Lung (tissue), 12 donors: ENCODE results near the gene DLL1. TPM values are rescaled to one million over a fixed set of nuclear protein-coding genes. Genes with fewer than 3 reads are reported as not detected.

ENCODE experiments used
- ATAC-seq: fragments of 200-7000 bp; cut with Tn5 transposase; one replicate; pipeline ENCODE4 v1.9.1; 2020; ENCODE audit warnings: moderate number of reproducible peaks; ENCODE audit not compliant: insufficient read depth, low FRiP score
- DNase-seq, 3 donors: peaks; one replicate each; pipeline ENCODE4 v3.0.0-alpha.2; 2013 to 2017
- H3K27ac ChIP-seq, 2 donors: one replicate each; pipeline ENCODE4 v1.5.1; 2013; ENCODE audit warnings: mild to moderate bottlenecking in 2 of 2, moderate library complexity in 2 of 2, control low read depth in 1 of 2, inconsistent platforms in 1 of 2, low read depth in 1 of 2, low read length in 1 of 2
- H3K27me3 ChIP-seq, 3 donors: one replicate each; pipeline ENCODE4 v1.5.1; 2013; ENCODE audit warnings: low read length in 2 of 3; ENCODE audit not compliant: control insufficient read depth in 3 of 3, insufficient read depth in 3 of 3
- H3K36me3 ChIP-seq, 4 donors: one replicate each; pipeline ENCODE4 v1.5.1; 2013; ENCODE audit warnings: low read length in 4 of 4, mild to moderate bottlenecking in 1 of 4, moderate library complexity in 1 of 4; ENCODE audit not compliant: control insufficient read depth in 4 of 4, insufficient read depth in 4 of 4
- H3K4me1 ChIP-seq, 5 donors: one replicate each; pipeline ENCODE4 v1.5.1; 2013; ENCODE audit warnings: low read length in 5 of 5, mild to moderate bottlenecking in 2 of 5, moderate library complexity in 1 of 5; ENCODE audit not compliant: control insufficient read depth in 5 of 5, insufficient read depth in 5 of 5
- H3K4me3 ChIP-seq: one replicate; pipeline ENCODE4 v1.5.1; 2013; ENCODE audit warnings: mild to moderate bottlenecking, control low read depth, moderate library complexity
- H3K9ac ChIP-seq, 2 donors: one replicate each; pipeline ENCODE4 v1.5.1; 2013; ENCODE audit warnings: low read length in 2 of 2, control low read depth in 1 of 2; ENCODE audit not compliant: insufficient read depth in 1 of 2
- H3K9me3 ChIP-seq, 4 donors: one replicate each; pipeline ENCODE4 v1.5.1; 2013; ENCODE audit warnings: low read length in 3 of 4, mild to moderate bottlenecking in 1 of 4, moderate library complexity in 1 of 4; ENCODE audit not compliant: control insufficient read depth in 4 of 4, insufficient read depth in 3 of 4
- CTCF ChIP-seq: IDR thresholded peaks from 2 replicates; pipeline ENCODE4 v1.5.1; 2012; ENCODE audit warnings: mild to moderate bottlenecking; ENCODE audit errors: control extremely low read depth, extremely low read depth
- WGBS, 2 donors: extraction: QIAGEN DNeasy Blood & Tissue Kit; methylation state at CpG; one replicate each; pipeline ENCODE4 v1.1.7; 2013; 5-methylcytosine and 5-hydroxymethylcytosine counted together
- polyA plus RNA-seq, 2 donors: library from polyadenylated mRNA; stranded (reverse); fragments of 200-250 nt; gene quantifications; one replicate each; pipeline ENCODE4 v1.2.1, GENCODE V29; 2013
- total RNA-seq, 2 donors: library from RNA; depleted of rRNA in 1 of 2; stranded (reverse); fragments of >200 nt in 1 of 2; gene quantifications; one replicate each; pipeline ENCODE4 v1.2.1, GENCODE V29; 2014 to 2021
- donor health status: control.
- donor health status: control.
- donor health status: Bipolar disorder and iron deficiency.
- donor health status: healthy.
- donor health status: DM: yes; HTN: yes; CAD: no.

Gene DLL1
- total and polyA plus RNA-seq, 4 donors, result 6.2 to 16.9 (median 13.2) TPM

- 62 to 81% methylated on average over 22 of the region's 22 CpGs for WGBS, 2 donors
- H3K27ac ChIP-seq, result no peak overlapping the region
- H3K27me3 ChIP-seq, result peaks cover 0 to 18% (median 0%) of the 10 kb centered on the region in 3 donors
- DNase-seq (no peak), ATAC-seq (no peak)
- H3K4me3 ChIP-seq, result no peak overlapping the region
- H3K36me3 ChIP-seq, result no peaks in the 10 kb centered on the region
- TF ChIP-seq CTCF, result no peak
- no peaks in the 10 kb centered on the region for H3K9me3 ChIP-seq
- no peak overlapping the region for H3K9ac ChIP-seq
- peaks cover 0 to 37% (median 3%) of the 10 kb centered on the region in 5 donors for H3K4me1 ChIP-seq
These were observed 43.6 kb downstream of the DLL1 start for GRCh38 chr6:170247178-170247701.

GRCh38 chr6:170245475-170245992 is 45.3 kb downstream of the DLL1 start:
- Histone ChIP-seq H3K9ac (no peak overlapping the region), H3K4me1 (peaks cover 0 to 37% (median 3%) of the 10 kb centered on the region in 5 donors), H3K4me3 (no peak overlapping the region), H3K36me3 (no peaks in the 10 kb centered on the region), H3K27ac (no peak overlapping the region), H3K9me3 (no peaks in the 10 kb centered on the region), H3K27me3 (peaks cover 0 to 14% (median 3%) of the 10 kb centered on the region in 3 donors)
- ATAC-seq (no peak), DNase-seq (no peak)
- WGBS, 2 donors, result 81 to 92% methylated on average over 23 of the region's 23 CpGs
- TF ChIP-seq CTCF, result no peak

- H3K4me3 ChIP-seq, result no peak overlapping the region
- no peak overlapping the region for H3K9ac ChIP-seq
- ATAC-seq (no peak), DNase-seq (no peak)
- no peaks in the 10 kb centered on the region for H3K9me3 ChIP-seq
- peaks cover 0 to 13% (median 3%) of the 10 kb centered on the region in 3 donors for H3K27me3 ChIP-seq
- no peak for TF ChIP-seq CTCF
- H3K36me3 ChIP-seq, result no peaks in the 10 kb centered on the region
- no peak overlapping the region for H3K27ac ChIP-seq
- H3K4me1 ChIP-seq, result peaks cover 0 to 37% (median 3%) of the 10 kb centered on the region in 5 donors
- WGBS, 2 donors, result 70 to 74% methylated on average over 26 of the region's 26 CpGs
These were observed 46.0 kb downstream of the DLL1 start for GRCh38 chr6:170244721-170245474.
